NCI-H187 treated with DMSO at 0.1 percent for 48 hours (cell line): ENCODE measurements around the gene STK39.

Source experiments
- DNase-seq: peaks from one replicate; lab custom pipeline; 2025; lab: John Stamatoyannopoulos, UW

Gene STK39

DNA sequence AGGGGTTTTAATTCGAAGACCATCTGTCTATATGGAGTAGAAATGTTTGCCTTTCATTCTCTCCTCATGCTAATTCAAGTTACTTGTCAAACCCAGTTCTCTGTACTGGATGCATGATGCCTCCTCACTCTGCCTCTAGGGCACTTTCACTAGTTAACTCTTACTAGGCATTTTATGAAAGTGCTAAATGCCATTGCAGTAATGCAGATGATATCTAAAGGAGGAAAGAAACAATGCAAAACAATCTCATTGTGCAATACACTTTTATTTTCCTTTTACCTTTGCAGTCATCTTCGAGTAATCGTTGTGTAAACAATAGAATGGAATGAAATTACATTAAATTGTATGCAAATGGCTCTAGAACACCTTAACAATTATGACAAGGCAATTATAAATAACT is 293.6 kb downstream of the STK39 start:
- no peak for DNase-seq

DNA sequence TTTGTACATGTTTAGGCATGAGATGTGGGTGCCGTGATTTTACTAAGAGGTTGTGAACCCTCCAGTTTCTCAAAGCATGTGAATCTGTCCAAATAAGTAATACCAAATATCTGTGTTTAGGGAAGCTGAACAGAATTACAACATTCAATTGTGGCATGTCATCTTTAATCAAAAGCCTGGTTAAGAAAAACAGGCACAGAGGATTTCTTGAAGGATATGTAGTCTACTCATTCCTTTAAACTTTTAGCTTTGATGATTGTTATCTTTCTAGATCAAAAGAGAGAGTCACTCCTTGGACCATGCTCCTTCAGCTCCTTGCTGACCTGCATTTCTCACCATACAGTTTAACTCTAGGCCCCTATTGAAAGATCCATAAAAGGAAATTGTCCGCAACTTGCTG is 296.8 kb downstream of the STK39 start:
- no peak for DNase-seq

GRCh38 chr2:167946441-167946841 is 301.0 kb downstream of the STK39 start:
- no peak for DNase-seq

- DNase-seq, result no peak
Observed at GRCh38 chr2:167945660-167946368, 301.6 kb downstream of the STK39 start.

- DNase-seq, result no peak
Observed at GRCh38 chr2:167944825-167945659, 302.4 kb downstream of the STK39 start.

DNA sequence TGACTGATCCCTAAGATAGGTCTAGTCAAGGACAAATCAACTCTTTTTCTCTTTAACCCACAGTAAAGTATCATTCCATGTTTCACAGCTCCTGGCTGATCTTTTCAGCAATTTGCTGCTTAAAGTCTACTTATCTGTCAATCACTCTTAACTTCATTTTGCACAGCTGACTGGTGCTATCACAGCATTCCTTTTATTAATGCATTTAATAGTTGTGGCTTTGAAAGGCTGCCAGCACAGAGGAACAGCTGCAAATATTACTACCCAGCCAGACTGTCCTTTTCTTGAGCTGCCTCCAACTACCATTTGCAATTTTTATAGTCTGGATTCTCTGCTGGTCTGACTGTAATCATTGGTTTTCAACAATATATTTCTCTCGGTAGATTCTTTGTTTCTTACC is 303.5 kb downstream of the STK39 start:
- no peak for DNase-seq

- DNase-seq, result no peak
Observed at GRCh38 chr2:167943368-167943767, 304.0 kb downstream of the STK39 start.

- DNase-seq, result no peak
Observed at GRCh38 chr2:167942366-167943081, 304.9 kb downstream of the STK39 start.

GRCh38 chr2:167941604-167942003 is 305.8 kb downstream of the STK39 start:
- DNase-seq, result no peak

DNA sequence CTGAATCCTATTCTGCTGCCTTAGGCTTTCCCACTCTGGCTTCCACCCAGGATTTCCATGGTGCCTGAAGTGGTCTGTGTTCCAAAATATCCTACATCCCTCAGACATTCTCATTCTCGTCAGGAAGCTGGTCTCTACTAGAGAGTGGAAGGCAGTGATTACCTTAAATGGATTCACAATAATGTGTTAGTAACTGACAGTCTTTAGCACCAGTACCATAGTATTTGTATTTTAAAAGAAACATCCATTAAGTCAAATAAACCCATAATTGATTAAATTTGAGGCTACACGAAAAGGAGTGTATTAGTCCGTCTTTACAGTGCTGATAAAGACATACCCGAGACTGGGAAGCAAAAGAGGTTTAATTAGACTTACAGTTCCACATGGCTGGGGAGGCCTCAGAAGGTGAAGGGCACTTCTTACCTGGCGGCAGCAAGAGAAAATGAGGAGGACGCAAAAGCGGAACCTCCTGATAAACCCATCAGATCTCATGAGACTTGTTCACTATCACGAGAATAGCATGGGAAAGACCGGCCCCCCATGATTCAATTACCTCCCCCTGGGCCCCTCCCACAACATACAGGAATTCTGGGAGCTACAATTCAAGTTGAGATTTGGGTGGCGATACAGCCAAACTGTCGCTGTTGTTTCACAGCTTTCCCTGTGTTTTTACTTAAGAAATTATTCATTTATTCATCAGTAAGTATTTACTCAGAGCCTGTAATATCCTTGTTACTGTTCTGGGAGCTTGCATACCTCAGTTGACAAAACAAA is 306.5 kb downstream of the STK39 start:
- DNase-seq, result no peak

- no peak for DNase-seq
Observed at GRCh38 chr2:167940346-167940725, 307.1 kb downstream of the STK39 start.

DNA sequence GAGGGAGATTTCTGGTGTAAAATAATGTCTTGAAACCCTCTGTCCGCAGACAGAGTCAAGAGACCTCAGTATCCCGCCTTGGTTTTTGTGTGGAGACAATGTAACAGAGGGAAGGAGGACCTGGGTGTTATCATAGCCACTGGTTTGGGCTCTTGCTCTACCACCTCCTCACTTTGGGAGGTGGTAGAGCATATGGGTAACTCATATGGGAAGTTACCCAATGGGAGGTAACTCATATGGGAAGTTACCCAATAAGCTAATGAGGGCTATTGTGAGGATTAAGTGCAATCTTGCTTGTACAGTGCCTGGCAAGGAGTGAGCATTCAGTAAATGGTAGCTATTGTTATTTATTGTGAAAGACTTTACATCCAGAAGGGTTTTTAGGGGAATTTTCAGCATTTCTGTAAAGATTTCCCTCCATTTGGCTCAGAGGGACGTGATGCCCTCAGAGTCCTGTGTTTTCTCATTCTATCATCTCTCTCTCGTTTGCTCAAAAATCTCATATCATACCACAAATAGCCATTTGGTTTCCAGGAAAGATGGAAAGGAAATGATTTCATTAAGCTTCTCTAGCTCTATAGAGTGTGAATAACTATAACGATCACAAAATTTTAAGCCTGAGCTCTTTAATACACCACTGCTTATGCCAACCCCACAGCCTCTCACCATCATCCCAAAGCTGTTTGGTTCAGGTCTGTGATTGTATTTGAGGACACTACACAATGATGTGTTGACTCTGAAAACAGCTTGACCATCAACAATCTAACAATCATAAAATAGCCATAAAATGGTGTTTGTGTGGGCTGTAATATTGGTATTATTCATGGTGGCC is 307.7 kb downstream of the STK39 start:
- DNase-seq, result no peak

GRCh38 chr2:167937403-167937802 is 310.0 kb downstream of the STK39 start:
- DNase-seq, result no peak

DNA sequence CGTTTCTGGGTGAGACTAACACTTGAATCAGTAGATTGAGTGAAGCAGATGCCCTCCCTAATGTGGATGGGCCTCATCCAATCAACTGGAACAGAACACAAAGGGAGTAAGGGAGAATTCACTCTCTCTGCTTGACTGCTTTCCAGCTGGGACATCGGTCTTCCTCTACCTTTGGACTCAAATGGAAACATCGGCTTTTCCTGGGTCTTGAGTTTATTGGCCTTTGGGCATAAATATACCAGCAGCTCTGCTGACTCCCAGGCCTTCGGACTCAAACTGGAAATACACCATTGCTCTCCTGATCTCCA is 311.6 kb downstream of the STK39 start:
- no peak for DNase-seq

GRCh38 chr2:167933097-167933814 is 314.1 kb downstream of the STK39 start:
- DNase-seq, result no peak

- DNase-seq, result no peak
Observed at GRCh38 chr2:167932123-167932693, 315.2 kb downstream of the STK39 start.

DNA sequence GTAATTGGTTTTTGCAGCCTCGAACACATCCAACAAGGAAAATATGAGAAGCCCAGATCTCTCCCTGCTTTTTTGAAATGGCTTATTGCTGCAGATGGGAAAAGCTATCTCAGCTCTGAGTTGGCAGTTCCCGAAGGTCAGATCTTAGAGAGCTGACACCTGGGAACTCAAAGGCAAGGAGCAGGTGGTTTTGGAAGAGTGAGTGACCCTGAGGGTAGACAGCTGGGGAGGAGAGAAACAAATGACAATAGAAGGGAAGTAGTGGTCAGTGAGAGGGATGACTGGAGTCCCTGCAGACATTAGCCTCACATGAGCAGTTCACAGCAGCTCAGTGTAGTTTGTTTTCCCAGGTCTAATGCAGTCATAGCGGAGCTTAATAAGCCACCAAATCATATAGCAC is 317.9 kb downstream of the STK39 start:
- DNase-seq, result no peak

GRCh38 chr2:167928434-167928833 is 319.0 kb downstream of the STK39 start:
- no peak for DNase-seq

DNA sequence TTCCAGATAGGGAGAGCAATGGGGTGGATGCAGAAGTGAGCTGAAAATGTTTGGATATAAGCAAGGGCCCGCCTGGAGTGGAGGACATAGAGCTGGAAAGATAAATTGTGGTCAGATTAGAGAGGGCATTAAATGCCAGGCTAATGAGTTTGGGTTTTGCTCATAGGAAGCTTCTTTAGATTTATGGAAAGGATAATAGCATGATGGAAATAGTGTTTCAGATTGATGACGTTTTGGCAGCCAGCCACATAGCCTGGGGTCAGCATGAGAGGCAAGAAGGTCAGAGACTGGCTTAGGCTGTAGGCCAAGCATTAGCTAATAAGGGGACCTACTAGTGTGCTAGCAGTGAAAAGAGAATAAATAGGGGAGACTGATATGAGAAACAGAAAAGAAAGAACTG is 321.6 kb downstream of the STK39 start:
- no peak for DNase-seq

DNA sequence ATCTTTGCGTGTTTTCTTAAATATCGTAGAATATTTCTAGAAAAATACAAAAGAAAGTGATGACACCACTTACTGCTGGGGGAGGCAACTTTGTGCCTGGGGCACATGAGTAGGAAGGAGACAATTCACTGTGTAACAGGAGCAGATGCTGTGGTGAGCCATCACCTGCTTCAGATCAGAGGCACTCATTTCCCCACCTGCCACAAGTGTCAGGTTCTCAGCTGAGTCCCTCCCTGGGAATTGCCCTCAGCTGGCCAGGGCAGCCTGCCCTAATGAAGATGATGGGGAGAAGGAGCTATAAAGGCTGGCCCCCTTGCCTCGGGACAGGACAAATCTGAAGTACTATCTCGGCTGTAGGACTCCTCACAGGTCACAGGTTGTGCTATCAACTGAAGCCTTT is 322.8 kb downstream of the STK39 start:
- DNase-seq, result no peak
